GM21717 (cell line): Measurements from ENCODE around the gene SLC4A8.

Experiments
- ATAC-seq: cut with Tn5 transposase; IDR thresholded peaks from one replicate; pipeline ENCODE4 v1.9.1; 2021; ENCODE audit warnings: mild to moderate bottlenecking, moderate library complexity; ENCODE audit not compliant: unreplicated experiment

SLC4A8 gene

DNA sequence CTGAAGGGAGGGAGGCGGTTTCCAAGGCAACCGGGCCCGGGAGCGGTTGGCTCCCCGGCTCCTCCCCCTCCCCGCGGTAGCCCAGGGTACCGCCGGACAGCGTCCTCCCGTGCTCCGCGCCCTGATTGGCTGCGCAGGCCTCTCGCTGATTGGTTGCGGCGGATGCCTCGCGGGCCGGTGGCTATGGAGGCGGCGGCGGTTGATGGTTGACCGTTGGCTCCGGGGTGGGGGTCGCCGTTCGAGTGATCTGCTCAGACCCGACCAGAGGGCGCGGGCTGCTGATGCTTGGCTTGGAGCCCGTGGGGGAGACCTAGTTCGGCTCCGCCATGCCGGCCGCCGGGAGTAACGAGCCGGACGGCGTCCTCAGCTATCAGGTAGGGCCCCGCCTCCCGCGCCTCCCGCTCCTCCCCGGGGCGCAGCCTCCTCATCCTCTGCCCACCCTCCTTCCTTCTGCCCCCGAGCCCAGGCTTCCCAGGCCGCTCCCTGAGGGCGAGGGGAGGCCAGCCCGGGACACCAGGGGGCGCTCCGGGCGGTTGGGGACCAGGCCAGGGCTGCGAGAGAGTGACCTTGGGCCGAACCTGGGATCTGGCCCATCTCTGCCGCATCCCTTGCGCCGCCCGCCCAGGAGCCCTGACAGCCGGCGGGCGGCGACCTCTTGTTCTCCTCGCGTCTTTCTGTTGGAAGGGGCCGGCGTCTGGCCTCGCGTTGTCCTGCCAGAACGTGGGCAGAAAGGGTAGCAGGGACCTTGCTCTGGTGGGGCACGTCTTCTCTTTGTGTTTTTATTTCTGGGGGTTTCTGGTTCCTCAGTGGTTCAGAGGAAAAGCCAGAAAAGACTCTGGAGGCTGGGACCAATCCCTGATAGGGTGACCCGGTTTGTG is at the start of gene SLC4A8:
Gene SLC4A8, plus strand, starts transcription at position 170 of the 878 bp plus-strand sequence. Its CDS starts 157 bp downstream, at position 327.
- ATAC-seq: peak; percentile 91

DNA sequence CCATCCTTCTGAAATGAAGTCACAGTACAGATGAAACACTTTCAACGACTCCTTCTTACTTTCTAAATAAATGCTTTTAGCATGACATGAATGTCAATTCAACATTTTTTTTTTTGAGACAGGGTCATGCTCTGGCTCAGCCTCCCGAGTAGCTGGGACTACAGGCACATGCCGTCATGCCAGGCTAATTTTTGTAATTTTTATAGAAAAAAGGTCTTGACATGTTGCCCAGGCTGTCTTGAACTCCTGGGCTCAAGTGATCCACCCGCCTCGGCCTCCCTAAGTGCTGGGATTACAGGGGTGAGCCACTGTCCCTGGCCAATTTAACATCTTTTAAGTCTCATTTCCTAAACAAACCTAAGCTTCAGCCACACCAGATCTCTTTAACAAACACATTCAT is 49.8 kb upstream of the SLC4A8 start:
- ATAC-seq: no peak

DNA sequence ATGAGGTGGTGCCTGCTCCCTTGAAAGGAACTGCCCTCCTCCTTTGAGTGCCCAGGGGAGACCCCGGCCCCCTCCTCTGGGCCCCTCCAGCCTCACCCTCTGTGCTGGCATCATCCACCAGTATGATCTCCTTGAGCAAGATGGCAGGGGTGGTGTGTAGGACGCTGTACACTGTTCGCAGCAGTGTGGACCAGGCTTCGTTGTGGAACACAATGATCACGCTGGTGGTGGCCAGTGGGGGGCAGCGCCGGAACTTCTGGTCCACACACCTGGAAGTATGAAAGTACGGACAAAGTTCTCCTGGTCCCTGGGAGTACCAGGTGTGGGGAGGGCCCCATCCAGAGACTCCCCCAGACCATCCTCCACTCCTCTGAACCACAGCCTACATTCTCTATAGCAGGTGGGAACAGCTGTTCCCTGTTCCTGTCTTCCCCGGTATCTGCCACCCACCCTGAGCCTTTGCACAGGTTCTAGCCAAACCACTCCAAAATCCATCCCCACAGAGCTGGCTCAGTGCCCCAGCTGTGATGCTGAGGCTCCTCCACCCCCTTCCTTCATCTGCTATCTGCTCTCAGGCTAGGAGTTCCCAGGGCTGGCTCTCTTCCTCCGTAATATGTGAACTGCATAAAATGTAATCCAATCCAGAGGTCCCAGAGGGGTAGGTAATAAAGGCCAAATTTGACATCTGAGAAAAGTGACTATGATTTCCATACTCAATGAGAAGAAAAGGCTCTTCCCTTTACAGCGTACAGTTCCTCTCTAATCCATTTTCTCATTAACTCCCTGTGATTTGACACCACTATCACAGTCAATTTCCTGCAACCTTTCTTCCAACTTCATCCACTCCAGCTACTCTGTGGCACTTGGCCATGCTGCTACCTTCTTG is 47.3 kb upstream of the SLC4A8 start:
- ATAC-seq: no peak

DNA sequence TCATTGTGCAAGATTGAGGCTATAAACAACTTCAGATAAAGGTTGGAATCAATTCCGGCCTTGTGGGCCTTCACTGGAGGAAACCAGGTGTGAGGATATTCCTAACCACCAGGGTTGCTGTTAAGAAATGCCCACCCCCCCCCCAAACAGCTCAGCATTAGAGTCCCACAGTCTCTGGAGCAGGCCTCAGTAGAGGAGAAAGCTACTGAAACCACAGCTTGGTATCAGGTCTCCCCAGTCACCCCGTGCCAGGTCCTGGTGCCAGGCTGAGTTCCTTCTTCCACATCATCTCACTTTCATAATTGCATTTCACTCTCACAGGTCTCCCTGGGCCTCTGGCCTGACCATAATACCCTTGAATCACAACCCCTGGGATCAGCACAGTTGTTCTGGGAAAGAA is 45.9 kb upstream of the SLC4A8 start:
- no peak for ATAC-seq

DNA sequence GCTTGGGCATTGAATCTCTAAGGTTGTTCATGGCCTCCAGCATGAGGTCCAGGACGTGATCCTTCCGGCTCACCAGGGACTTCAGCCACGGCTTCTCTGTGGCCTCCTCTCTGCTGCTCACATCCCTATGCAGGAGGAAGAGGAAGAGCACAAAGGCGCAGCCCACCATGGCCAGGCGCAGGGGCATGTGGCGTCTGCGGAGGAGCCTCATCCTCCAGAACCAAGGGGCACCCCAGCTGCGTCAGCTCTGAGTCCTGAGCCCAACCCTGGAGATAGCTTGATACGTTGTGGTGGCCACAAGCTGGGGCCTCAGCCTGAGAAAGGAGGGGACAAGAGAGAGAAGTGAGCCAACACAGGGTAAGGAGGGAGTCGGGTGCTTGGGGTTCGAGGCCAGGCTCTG is 45.1 kb upstream of the SLC4A8 start:
- ATAC-seq: no peak

DNA sequence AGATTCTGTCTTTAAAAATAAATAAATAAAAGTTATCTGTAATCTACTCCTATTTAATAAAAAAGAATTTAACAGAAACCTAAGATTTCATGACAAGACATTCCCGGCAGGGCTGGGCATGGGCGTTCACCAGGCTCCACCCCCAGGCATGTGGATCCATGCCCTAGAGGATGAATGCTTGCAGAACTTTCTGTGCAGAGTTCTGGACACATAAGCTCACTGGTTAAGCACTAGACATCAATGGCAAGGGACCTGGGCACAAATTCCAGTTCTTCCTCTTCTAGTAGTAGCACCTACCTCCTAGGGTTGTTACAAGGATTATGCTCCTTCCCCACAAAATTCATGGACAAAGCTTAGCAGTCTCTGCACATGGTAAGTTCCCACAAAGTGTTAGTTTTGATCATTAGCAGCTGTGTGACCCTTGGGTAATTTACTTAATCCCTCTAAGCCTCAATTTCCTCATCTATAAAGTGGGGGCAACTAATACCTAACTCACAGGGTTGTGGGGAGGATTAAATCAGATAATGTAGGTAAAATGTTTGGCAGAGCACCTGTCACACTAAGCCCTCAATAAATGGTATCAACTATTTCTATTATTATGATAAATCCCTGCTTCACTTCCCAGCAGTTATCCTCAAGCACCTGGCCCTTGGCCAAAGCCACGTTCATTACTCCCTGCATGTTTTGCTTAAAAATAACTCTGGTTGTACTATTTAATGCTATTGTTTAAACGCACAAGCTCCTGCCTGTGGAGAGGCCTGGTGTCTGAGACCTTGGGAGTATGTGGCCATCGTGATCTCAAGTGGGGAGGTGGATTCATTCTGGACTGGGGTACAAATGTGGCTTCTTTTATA is 43.2 kb upstream of the SLC4A8 start:
- no peak for ATAC-seq

DNA sequence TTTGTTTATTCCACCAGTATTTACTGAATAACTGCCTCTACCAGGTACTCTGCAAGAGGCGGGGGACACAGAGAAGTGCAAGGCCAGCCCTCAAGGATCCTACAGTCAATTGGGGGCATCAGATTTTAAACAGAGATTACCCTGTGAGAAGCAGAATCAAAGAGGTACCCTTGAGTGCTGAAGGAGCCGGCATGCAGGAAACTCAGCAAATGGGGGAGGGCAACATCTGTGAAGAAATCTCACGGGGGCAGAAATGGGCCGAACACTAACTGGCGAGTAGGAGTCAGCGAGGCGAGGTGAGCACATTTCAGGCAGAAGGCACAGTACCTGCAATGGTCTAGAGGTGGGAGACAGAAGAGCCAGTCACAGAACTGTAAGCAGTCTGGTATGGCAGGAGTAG is 42.5 kb upstream of the SLC4A8 start:
- no peak for ATAC-seq

DNA sequence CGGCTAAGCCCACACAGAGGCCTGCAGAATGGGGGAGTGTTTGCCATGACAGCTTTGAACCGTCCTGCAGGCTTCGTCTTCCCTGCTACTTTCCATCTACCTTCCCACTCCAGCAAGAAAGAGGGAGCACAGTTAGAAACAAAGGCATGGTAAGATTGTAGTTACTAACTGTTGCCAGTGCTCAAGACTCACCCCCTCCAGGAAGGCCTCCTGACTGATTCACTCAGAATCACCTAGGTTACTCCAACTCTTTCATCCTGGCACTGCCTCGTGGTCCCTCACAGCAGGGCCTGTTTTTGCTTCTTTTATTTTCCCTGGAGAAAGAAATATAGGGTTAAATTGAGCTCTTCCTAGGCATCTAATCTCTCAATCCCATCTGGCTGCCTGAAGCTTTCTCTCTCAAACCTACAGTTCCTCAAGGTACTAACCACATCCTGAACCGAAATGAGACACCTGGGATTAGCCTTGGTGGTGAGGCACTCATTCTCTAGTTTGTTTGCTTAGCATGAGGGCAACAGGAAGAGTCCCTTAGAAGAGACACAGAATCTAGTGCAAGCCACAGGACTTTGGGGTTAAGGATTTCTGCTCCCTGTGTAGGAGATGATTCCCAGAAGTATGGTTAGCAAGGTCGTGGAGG is 41.2 kb upstream of the SLC4A8 start:
- ATAC-seq: no peak

DNA sequence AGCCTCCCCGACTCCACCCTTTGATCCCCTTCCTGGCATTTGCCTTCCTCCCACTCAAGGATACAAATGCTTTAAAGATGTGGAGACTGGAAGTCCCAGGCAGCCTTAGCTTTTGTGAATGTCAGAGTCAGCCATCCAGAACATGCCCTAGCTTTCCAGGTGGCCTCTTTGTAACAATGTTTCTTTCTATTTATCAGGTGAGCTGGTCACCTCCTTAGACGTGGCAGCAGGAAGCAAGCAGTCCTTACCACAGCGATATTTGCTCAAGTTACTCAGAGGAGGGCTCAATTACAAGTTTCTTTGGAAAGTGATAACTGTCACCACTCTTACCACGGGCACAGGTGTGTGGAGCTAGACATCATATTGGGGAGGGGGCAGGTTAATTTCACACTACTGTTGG is 38.3 kb upstream of the SLC4A8 start:
- no peak for ATAC-seq

DNA sequence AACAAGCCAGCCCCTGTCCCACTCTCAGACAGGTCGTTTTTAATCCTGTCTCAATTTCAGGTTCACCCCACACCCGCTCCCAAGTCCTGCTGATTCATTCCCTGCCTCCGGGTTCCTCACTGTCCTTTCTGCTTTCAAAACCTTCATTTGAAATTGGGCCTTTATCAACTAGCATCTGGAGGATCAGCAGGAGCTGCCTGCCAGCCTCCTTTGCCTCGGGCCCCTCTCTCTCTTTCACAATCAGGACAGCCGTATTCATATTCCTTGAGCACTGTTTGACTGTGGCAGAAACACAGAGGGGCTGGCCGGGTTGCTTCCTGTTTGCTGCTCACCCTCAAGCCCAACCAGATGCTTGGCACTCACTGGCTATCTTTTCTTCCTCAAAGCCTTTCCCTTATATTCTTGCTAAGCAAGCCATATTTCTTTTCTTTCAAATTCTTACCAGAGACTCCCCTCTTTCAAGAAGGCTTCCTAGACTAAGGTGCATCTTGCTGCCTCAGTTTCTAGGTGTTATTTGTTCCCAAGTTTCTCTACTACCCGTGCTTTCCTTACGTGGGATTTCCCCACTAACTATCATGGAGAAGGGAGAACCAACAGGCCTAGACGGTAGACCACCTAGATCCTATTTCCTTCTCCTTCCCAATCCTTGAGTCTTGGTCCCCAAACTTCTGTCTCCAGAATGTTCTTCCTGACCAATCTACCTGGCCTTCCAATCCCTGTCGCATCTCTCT is 36.4 kb upstream of the SLC4A8 start:
- no peak for ATAC-seq

DNA sequence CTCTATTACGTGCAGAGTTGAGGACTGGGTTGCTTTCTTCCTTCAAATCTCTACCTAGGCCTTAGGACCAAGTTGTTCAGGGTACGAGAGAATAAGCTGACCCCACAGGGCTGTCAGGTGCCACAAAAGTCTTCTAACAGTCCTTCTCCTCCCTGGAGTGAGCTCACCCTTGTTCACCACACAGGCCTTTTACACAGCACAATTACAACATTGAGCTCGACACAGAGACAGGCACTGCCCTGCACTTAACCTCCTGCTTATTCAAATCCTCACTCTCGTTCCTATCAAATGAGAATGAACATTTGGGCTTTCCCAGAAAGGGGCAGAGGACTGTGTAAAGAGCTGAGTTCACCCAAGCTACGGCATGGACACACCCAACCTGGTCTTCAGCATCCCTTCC is 35.8 kb upstream of the SLC4A8 start:
- no peak for ATAC-seq

DNA sequence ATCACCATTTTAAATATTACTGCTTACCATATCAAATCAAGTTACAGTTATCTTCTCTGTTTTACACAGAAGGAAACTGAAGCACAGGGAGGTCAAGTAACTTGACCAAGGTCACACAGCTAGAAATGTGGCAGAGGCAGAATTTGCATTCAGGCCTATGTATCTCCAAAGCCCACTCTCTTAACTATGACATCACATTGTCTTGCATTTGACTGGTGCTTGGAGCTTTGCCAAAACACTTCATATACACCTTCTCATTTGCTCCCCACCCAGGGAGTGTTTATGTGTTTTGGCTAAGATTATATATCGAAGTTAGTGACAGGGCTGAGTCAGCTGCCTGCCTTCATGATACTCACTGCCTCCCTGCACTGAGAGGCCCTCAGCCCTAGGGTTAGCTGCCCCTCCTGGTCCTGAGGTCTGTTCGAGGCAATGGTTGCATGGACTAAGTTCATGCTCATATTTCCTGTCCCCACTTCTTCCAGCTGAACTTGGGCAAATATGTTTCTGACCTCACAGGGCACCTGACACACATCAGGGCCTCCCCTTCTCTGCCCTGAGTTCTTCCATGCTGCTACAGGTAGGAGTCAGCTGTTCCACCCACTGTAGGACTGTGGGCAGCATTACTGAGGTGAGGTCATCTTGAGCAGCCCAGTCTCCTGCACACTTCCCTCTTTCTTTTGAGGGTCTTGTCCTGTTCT is 35.2 kb upstream of the SLC4A8 start:
- no peak for ATAC-seq

DNA sequence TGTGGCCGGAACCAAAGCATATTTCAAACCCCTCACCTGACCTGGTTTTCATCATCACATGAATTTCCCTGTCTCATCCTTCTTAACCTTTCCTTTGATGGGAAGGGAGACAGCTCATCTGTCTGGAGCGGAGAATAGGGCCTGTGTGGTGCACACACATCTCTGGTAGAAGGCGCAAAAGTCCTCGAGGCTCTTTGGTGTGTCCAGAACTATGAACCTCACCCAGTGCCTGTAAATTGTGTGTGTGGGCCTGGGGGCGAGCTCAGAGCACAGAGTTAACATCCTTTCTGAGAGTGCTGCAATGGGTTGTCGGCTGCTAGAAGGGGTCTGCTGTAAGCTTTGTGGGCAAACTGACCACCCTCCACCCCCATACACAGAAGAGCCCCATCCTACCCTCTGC is 34.2 kb upstream of the SLC4A8 start:
- ATAC-seq: no peak

DNA sequence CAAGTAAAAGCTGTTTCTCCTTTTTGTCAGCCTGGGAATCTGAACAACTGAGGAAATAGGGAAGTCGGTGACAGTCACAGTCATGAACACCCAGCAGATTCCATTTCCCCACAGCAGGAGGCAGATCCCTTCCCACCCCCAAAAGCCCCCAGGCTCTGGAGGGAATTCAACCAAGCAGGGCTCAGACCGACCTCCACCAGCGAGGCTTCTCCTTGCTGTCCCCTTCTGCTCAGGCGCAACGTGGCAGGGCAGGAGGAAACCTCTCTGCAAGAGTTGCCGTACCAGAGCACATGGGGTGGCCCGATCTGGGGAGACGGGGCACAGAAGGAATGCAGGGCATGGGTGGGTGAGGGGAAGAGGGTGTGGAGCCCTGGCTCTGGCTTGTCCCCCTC is 33.7 kb upstream of the SLC4A8 start:
- peak; percentile 11 for ATAC-seq

DNA sequence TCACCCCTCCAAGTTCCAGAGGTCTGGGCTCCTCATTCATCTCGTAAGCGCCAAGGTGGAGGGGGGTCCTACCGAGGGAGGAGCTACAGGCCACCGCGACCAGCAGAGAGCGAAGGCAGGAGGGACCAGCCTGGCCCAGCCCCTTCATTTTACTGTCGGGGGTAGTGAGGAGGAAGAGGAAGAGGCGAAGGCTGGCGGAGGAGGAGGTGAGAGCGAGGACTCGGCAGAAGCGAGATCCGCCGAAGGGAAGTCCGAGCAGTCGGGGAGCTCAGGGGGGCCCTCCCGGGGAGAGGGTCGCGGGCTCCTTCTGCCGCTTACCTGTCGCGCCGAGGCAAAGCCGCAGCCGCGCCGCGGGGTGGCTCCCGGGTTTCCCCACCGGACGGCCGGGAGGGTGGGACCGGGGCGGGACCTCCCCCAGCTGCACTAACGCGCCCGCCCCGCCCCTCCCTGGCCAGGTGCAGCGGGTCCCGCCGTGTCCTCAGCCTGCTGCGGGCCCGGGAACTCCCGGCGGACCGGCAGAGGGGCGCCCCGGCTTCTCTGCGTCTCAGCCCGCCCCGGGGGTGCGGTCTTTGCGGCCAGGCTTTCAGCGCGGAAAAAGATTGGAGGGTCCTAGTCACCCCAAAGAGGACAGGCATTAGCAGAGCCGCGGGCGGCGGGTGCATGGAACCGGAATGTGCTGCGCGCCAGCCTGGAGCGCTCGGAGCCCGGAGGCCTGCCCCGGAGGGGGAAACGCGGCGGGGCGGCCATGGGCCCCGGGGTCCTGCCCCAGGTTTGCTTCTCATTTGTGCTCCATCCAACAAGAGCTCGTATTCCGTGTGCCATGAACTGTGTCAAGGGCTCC is 33.1 kb upstream of the SLC4A8 start, which contains the start of gene GALNT6:
Gene GALNT6, minus strand, starts transcription at position 124 of the 841 bp plus-strand sequence. CDS start 11,625 bp downstream, outside the sequence.
- peak; percentile 44 for ATAC-seq

DNA sequence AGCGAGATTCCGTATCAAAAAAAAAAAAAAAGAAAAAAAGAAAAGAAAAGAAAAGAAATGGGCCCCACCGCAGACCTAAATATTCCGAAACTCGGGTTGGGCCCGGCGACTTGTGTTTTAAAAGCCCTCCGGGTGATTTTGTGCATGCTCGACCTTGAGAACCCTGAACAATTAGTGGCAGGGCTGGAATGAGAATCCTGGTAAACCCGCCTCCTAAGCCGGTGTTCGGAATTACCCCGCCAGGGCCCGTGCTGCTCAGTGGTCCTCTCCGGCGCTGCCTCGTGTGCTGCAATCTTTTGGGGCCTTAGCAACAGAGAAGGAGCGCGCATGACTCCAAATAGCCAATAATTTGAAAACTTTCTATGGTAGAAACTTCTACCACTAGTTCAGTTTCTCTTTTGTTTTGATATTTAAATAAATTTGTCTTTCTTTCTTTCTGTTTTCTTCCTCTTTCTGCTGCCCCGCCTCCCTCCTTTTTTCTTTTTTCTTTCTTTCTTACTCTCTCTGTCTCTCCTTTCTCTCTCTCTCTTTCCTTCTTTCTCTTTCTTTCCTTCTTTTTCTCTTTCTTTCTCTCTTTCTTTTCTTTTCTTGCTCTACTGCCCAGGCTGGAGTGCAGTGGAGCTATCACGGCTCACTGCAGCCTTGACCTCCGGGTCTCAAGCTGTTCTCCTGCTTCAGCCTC is 31.9 kb upstream of the SLC4A8 start:
- ATAC-seq: no peak

DNA sequence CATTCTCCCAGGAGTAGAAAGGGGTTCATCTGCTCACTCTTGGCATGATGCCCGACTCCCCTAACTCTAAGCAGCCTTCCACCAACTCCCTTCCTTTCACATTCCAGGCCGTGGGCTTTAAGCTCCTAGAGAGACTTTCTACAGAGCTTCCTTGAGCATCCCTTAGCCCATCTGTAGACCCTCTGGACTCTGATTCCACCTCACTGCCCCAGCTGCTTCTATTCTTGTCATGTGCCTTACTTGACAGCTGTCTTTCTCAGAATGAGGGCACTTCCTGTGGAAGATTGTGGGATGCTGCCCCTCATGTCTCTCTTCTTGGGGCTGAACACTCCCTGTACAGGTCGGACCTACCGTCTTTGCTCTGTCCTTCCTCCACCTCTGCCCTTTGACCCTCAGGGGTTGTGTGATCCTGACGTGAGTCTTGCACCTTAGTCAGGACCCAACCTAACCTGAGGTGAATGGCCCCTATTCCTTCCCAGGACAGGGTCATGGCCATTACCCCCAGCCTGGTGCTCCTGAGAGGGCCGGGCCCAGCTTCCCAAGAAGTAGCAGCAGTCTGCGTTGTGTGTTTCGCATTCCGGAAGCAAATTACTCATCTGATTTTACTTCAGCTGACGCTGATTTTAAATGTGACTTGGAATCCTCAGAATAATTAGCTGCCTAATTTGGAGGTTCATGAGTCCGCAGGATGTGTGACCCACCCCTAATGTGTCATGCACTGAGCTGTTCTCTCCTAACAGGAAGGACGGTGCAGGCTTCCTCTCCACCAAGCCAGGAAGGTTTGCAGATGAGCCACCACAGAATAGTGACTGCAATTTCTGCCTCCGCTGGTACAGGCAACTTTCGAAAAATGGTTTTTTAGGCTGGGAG is 30.7 kb upstream of the SLC4A8 start:
- ATAC-seq: no peak
